UCSD-AML1 (cell line): ENCODE data around the gene SLCO2A1.

Source experiments
- DNase-seq: peaks from one replicate; lab custom pipeline; 2025; ENCODE audit not compliant: unreplicated experiment; lab: John Stamatoyannopoulos, UW

Gene SLCO2A1

DNA sequence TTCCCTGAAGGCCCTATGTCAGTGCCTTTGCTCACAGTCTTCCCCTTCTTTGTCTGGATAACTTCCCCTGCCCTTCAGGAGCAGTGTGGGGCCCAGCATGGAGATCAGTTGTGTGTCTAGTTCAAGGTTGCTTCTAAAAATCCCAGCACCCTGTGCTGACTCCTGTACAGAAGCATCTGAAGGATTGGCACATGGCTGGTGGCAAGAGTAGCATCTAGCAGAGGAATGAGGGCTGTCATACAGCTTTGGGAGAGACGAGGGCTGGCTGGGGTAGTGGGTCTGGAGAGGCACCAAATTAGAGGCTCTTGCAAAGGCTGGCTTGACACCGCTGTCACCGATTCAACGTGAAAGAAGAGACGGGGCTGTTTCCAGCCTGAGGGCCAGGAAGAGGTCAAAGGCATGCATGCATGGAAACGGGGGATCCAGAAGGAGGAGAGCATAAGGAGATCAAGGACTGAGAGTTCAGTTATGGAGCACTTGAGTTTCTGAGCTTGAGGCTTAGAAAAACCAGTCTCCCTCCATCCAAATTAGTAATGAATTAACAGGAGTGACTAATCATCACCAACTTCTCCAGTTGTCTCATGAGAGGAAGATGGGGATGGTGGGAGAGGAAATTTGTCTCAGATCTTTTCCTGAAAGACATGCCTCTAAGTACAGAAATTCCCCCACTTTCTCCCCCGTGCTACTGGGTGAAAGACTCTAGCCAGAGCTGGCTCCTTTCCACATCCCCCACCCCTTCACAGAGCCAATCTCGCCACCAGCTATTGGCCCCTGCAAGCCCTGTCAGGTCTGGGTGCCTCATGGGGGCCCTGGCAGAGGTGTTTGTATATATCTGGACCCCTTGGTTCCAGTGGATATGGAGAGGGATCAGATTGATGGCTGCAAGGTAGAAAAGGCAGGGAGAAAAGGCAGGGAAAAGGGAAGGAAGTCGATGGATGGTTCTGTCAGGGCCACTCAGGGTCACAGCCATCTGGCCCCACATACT lies 45.9 kb downstream of the SLCO2A1 start:
- no peak for DNase-seq

GRCh38 chr3:133983126-133983525 lies 46.6 kb downstream of the SLCO2A1 start:
- DNase-seq, result no peak

GRCh38 chr3:133980550-133980949 lies 49.2 kb downstream of the SLCO2A1 start:
- DNase-seq, result no peak

DNA sequence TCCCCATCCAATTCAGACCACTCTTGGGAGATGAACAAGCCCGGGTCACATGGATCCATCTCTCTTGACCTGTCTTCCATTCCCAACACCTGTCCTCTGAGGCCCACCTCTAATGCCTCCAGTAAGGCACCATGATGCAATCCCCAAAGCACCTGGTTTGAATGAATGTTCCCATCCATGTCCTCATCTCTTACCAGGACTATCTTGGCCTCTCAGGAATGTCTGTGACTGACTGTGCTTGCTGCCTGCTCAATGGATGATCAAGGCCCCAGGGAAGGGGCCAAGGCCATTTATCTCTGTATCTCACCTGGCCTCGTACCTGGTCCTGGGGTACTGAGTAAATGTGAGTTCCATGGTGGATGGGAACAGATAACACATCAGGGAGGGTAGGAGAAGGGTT lies 49.7 kb downstream of the SLCO2A1 start:
- DNase-seq, result no peak

DNA sequence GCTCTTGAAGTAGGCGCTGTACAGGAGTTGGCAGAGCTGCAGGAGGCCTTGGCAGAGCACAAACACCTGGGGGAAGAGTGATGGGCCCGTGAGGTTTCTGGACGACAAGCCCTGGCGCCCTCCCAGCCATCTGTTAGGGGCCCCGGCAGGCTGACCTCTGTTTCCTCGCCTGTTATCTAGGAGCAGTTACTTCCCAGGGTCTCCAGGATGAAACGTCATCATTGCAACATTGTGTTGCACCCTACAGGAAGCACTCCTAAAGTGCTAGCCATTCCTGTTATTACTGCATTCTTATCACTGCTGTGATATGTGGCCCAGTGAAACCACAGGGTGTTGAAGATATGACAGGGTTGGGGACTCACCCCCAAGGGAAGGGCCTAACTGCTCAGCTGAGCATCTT lies 50.2 kb downstream of the SLCO2A1 start:
- DNase-seq, result peak; percentile 57

GRCh38 chr3:133977568-133977967 lies 52.2 kb downstream of the SLCO2A1 start:
- DNase-seq, result no peak

- no peak for DNase-seq
Measured at GRCh38 chr3:133973249-133973980, 56.3 kb downstream of the SLCO2A1 start.

DNA sequence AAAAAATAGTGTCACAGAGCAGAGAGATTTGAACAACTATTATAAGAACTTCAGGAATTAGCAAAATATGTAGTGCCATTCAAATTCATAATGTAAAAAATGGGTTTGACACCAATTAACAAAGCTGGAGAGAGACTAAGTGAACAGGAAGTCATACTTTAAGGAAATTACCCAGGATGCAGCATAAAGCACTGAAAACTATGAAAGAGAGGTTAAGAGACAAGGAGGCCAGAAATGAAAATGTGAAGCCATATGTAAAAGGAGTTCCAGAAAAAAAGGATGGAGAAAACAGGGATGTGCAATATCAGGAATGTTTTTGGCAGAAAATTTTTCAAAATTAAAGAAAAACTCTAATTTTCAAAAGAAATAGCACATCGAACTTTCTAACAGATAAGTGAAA lies 57.6 kb downstream of the SLCO2A1 start:
- DNase-seq, result no peak

GRCh38 chr3:133970916-133971315 lies 58.8 kb downstream of the SLCO2A1 start:
- DNase-seq, result no peak

- DNase-seq, result no peak
Measured at GRCh38 chr3:133970339-133970738, 59.4 kb downstream of the SLCO2A1 start.

DNA sequence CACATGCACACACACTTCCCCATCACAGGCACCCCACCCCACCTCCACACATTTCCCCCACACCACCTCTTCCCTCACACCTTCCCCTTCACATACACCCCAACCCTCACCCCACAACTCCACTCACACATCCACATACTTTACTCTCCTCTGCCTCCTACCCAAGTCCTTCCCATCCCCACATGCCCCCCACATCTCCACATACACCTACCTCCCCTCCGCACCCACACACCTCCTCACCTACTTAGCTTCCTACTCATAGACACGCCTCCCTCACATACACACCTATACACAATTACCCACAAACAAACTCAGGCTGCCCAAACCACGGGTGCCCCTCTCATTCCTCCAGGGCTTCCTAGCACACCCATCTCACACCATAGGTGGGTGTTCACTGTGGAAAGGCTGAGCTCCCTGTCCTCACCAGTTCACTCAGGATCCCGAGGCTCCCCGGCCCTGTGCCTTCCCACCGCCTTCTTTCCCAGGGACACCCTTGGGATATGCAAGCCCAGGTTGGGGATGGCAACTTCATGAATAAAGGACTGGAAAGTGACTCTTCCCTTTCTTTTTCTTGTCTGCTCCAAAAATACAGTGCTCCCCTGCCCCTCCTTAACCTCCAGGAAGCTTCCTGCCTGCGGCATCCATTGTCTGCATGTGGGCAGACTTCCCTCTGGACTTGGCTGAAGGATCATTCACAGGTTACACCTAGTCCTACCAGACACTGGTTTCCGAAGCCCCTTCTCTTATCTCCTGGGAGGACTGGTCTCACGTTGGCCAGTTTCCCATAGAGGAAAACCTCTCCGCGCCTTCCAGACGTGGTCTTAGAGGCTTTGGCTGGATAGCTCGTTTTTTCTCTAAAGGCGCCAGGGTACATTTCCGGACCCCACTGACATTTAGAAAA lies 61.5 kb downstream of the SLCO2A1 start:
- DNase-seq, result no peak

- DNase-seq, result no peak
Measured at GRCh38 chr3:133966954-133967353, 62.8 kb downstream of the SLCO2A1 start.

GRCh38 chr3:133965906-133966305 lies 63.8 kb downstream of the SLCO2A1 start:
- DNase-seq, result no peak

GRCh38 chr3:133965013-133965570 lies 64.6 kb downstream of the SLCO2A1 start:
- DNase-seq, result no peak

DNA sequence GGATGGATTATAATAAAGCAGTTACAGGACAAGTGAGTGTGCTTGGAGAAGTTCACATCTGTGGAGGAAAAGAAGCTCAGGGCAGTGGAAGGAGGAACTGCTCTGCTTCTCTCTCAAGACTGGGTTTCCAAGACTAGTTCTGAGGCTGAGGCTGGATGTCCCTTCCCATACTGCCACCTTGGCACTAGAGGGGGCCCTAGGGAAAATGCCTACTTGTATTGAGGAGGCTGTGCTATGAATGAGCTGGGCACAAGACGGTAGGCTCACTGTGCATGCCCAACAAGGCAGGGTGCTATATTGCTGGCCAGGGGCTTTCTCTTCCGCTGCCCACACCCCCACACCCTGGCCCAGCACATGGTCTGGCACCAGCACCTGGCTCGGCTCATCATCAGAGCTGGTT lies 65.2 kb downstream of the SLCO2A1 start:
- DNase-seq, result peak; percentile 47

DNA sequence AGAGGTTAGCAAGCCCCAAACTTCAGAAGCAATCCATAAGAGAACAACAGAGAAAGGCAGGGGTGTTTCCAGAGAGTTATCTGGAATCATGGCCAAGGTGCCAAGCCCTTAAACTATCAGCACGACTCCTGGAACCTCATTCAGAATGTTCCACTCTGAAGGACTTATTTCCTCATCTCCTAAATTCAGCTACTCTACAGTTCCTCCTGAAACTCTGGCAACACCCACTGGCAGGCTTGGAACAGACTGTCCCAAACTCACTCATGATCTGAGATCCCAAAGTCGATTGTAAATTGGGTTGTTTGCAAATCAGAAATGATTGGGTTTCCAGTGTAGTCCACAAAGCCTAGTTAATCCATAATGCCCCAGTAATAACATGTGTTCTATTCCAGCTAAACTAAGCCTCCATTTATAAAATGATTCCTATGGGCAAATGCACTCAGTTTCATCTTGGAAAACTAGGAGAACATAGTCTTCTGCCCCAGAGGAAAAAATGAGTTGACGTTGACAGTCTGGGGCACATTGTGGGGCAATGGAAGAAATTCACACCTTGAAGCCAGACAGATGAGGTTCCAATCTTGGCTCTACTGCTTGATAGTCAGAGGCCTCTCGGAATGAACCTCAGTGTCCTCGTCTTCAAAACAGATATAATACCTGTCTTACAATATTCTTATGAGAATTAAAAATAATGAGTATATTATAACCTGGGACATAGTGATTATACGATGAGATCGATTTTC lies 65.9 kb downstream of the SLCO2A1 start:
- DNase-seq, result no peak

DNA sequence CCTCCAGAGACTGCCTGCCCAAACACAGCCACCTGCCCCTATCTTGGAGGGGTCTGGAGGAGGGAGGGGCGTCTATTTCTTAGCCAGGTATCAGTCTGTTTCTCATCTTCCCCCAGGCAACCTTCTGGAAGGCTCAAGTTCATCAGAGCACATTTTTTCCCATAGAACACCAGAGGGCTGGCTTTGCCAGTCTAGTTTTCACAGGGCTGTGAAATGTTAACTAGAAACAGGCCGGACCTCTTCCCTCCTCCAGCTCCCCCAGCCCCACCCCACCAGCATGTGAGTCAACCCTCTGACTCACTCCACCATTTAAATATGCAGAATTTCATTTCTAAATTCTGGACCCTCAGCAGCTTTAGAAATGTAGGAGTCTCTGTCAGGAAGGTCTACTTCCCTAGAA lies 66.9 kb downstream of the SLCO2A1 start:
- DNase-seq, result no peak

DNA sequence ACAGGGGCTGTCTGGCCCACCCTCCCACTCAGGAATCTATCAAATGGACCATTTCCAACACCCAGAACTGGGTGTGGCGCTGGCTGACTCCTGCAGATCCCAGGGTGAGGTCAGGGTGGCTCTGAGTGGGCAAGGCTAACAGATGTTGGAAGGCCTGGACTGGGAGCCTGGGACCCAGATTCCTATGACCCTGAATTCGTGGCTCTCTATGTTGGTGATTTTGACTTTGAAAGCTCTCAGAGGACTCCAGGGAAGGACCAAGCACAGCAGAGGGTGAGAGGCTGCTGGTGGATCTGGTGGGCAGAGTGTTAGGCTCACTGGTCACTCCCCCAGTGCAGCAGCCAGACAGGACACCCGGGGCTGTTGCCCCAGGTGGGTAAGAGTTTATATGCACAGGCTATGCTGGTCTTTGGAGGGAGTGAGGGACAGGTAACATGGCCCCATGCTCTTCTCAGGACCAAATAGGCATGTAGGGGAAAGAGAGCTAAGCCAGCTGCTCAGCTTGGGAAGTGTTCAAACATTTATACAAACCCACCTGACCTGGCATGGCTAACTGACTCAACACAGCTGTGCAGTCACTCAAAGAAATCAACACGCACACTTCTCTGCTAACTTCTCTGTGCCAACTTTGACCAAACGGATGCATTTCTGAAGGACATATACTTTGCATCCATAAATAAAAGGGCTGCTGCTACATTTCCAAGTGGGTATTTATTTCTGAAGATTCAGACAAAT lies 71.5 kb downstream of the SLCO2A1 start:
- DNase-seq, result no peak

- DNase-seq, result no peak
Measured at GRCh38 chr3:133956982-133957381, 72.7 kb downstream of the SLCO2A1 start.
